T47D (cell line): ENCODE measurements around the gene EP400.
"Not testable (repeated sequence)": the region's sequence is repeated elsewhere in the genome, so short reads cannot be mapped to it uniquely, and the experiment has no call there.

Source experiments
- DNase-seq, 2 experiments: peaks; one replicate each; pipeline versions ENCODE4 v3.0.0 to v3.0.0-alpha.2; 2011 to 2012; ENCODE audit warnings: low read depth in 1 of 2, low spot score in 1 of 2
- JUND ChIP-seq: IDR thresholded peaks from 2 replicates; pipeline ENCODE4 v1.6.1; 2012; ENCODE audit warnings: low read depth
- in situ Hi-C: cut with HindIII; loops from 2 replicates; pipeline ENCODE4 v1.10.0; 2016; ENCODE audit warnings: low sequenced_read_pairs, low pct_unique_long_range_greater_than_20kb

The EP400 gene

GRCh38 chr12:131939007-131939406 lies 10.7 kb upstream of the EP400 start:
- DNase-seq: no peak
- in situ Hi-C loops: no loop called here
- no peak for TF ChIP-seq JUND

GRCh38 chr12:131940141-131940547 lies 9.6 kb upstream of the EP400 start:
- DNase-seq: no peak
- in situ Hi-C loops: no loop called here
- TF ChIP-seq JUND: no peak

GRCh38 chr12:131941116-131941986 lies 8.4 kb upstream of the EP400 start:
- no peak for TF ChIP-seq JUND
- in situ Hi-C loops: no loop called here
- no peak for DNase-seq

- in situ Hi-C loops: no loop called here
- TF ChIP-seq JUND: no peak
- no peak for DNase-seq
These were observed 7.8 kb upstream of the EP400 start for GRCh38 chr12:131941987-131942341.

GRCh38 chr12:131942671-131943070 lies 7.1 kb upstream of the EP400 start:
- in situ Hi-C loops: no loop called here
- DNase-seq: no peak
- TF ChIP-seq JUND: no peak

GRCh38 chr12:131943389-131943788 lies 6.4 kb upstream of the EP400 start:
- no peak for DNase-seq
- TF ChIP-seq JUND: no peak
- in situ Hi-C loops: no loop called here

GRCh38 chr12:131943876-131944275 lies 5.9 kb upstream of the EP400 start:
- in situ Hi-C loops: no loop called here
- TF ChIP-seq JUND: no peak
- DNase-seq: no peak

GRCh38 chr12:131944601-131945251 lies 5.0 kb upstream of the EP400 start:
- no peak for TF ChIP-seq JUND

GRCh38 chr12:131946757-131947156 lies 3.0 kb upstream of the EP400 start:
- in situ Hi-C loops: no loop called here
- no peak for TF ChIP-seq JUND
- DNase-seq: no peak

More at GRCh38 chr12:131944601-131945251, 5.0 kb upstream of the EP400 start:
- in situ Hi-C loops: no loop called here
- DNase-seq: no peak

- DNase-seq: no peak
- no peak for TF ChIP-seq JUND
- in situ Hi-C loops: no loop called here
These were observed 2.2 kb upstream of the EP400 start for GRCh38 chr12:131947482-131948027.

GRCh38 chr12:131948166-131948712 lies 1.5 kb upstream of the EP400 start:
- in situ Hi-C loops: no loop called here
- no peak for TF ChIP-seq JUND
- DNase-seq: no peak

- DNase-seq, in situ Hi-C loops: not testable (repeated sequence)
These were observed 870 bp upstream of the EP400 start for GRCh38 chr12:131948713-131949430.
